ENCODE measurements around the gene PRDM1.

PRDM1 gene

DNA sequence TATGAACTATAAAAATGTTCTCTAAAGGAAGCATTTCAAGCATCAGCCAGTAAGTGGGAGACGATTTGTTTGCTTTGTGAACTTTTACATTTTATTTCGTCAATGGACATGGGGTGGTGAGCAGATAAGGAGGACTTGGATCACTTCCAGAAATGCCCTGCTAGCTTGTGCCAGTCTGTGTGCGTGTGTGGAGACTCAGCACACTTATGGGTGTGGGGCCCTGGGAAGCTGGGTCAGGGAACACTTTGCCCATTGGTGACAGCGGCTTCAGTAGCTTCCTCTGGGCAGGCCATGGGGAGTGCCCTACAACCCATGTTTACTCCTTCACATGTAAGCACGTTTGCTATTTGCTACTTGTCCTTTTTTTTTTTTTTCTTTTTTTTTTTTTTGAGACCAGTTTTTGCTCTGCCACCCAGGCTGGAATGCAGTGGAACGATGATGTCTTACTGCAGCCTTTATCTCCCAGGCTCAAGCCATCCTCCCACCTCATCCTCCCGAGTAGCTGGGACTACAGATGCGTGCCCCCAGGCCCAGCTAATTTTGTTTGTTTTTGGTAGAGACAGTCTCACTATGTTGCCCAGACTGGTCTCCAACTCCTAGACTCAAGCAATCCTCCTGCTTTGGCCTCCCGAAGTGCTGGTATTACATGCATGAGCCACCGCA lies 24.2 kb downstream of the PRDM1 start:
- no peaks in the 10 kb centered on the region for H3K9me3 ChIP-seq (ENCODE audit: control insufficient read depth, insufficient read depth, low read length)
- no peak overlapping the region for H3K4me3 ChIP-seq (ENCODE audit: low read depth, low read length)
- H3K27me3 ChIP-seq (ENCODE audit: control insufficient read depth, insufficient read depth, low read length), result no peaks in the 10 kb centered on the region
- H3K36me3 ChIP-seq (ENCODE audit: control insufficient read depth, insufficient read depth, low read length), result no peaks in the 10 kb centered on the region
- H3K9ac ChIP-seq (ENCODE audit: low read depth, low read length), result no peak overlapping the region
- no peaks in the 10 kb centered on the region for H3K4me1 ChIP-seq (ENCODE audit: control insufficient read depth, insufficient read depth, low read length)

DNA sequence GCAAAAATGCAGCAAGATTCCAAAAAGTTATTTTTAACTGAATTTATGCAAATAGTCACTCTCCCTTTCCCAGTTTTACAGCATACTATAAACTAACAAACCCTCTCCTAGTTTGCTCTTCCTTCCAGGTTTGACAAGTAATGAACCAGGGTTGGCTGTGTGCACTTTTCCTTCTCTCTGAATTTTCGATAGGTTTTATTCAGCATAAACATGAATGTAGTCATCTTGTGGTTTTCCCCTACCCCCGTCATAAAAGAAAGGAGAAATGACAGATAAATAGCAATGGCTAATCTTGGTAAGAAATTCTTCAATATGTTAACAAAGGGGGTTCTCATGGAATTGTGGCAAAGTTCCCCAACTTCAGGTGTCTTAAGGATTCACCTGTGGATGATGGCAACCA lies 26.3 kb downstream of the PRDM1 start:
- Histone ChIP-seq H3K36me3 (ENCODE audit: control insufficient read depth, insufficient read depth, low read length) (no peaks in the 10 kb centered on the region), H3K9me3 (ENCODE audit: control insufficient read depth, insufficient read depth, low read length) (no peaks in the 10 kb centered on the region), H3K27me3 (ENCODE audit: control insufficient read depth, insufficient read depth, low read length) (no peaks in the 10 kb centered on the region), H3K4me3 (ENCODE audit: low read depth, low read length) (no peak overlapping the region), H3K4me1 (ENCODE audit: control insufficient read depth, insufficient read depth, low read length) (no peaks in the 10 kb centered on the region), H3K9ac (ENCODE audit: low read depth, low read length) (no peak overlapping the region)

DNA sequence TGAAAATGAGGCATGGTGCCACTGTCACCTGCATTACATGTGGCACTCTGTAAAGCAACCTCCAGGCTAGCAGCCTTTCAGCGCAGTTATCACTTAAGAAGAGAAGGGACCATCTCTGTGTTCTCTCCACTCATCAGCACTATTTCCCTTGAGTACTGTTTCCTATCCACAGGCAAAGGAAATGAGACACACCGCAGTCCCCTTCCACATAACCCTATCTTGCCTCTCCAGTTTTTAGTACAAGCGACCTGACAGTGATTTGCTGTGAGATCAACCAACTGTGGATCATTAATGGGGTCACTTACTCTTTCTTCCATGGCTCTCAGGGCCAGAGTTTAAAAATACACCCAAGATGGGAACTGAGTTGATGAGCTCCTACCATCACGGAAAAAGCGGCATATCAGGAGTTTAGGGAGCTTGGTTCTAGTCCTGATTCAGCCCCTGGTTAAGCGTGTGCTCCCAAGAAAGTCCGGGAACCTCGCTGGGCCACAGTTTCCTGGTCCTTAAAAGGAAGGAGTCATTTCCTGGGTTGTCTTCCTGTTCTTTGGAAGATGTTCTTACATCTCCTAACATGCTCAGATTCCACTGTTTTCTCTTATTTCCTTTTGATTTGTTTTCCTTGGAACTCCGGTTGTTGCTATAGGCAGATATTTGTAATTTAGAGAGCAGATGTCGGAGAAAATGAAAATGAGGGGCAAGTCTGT lies 27.3 kb downstream of the PRDM1 start:
- Histone ChIP-seq H3K4me1 (ENCODE audit: control insufficient read depth, insufficient read depth, low read length) (no peaks in the 10 kb centered on the region), H3K9me3 (ENCODE audit: control insufficient read depth, insufficient read depth, low read length) (no peaks in the 10 kb centered on the region), H3K36me3 (ENCODE audit: control insufficient read depth, insufficient read depth, low read length) (no peaks in the 10 kb centered on the region), H3K27me3 (ENCODE audit: control insufficient read depth, insufficient read depth, low read length) (no peaks in the 10 kb centered on the region), H3K4me3 (ENCODE audit: low read depth, low read length) (no peak overlapping the region), H3K9ac (ENCODE audit: low read depth, low read length) (no peak overlapping the region)

DNA sequence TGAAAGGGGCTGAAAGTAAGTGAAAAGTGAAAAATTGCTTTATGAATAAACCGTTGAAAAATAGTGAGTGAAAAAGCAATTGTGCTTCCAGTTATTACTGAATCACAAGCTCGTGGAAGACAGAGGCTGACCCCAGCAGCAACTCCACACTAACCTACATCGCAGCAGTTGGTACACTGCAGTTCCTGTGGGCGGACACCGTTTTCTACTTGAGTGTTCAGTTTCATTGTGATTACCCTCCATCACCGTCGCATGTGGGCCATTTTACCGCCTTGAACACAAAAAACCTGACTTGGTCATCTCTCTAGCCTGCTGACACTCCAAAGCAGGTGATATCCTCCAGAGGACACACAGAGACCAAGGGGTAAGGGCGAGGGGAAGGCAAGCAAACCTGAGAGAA lies 28.4 kb downstream of the PRDM1 start:
- Histone ChIP-seq H3K9ac (ENCODE audit: low read depth, low read length) (no peak overlapping the region), H3K36me3 (ENCODE audit: control insufficient read depth, insufficient read depth, low read length) (no peaks in the 10 kb centered on the region), H3K4me3 (ENCODE audit: low read depth, low read length) (no peak overlapping the region), H3K4me1 (ENCODE audit: control insufficient read depth, insufficient read depth, low read length) (peaks cover 4% of the 10 kb centered on the region), H3K9me3 (ENCODE audit: control insufficient read depth, insufficient read depth, low read length) (no peaks in the 10 kb centered on the region), H3K27me3 (ENCODE audit: control insufficient read depth, insufficient read depth, low read length) (no peaks in the 10 kb centered on the region)

DNA sequence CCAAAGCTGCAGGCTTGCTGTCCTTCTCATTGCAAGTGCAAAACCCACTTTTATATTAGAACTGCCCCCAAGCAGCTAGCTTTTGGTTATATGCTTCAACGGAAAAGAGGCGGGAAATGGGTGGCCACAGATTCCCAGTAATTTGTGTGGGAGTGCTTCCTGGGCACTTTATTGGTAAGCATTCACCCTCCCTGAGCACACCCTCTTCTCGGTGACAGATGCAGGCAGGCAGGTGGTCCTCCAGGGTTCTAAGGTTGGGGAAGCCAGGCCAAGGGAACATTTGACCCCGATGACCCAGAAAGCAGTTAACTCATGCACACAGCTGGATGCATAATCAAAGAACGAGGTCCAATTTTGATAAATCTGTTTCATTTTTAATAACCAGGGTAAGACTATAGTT lies 29.1 kb downstream of the PRDM1 start:
- H3K9me3 ChIP-seq (ENCODE audit: control insufficient read depth, insufficient read depth, low read length), result no peaks in the 10 kb centered on the region
- no peaks in the 10 kb centered on the region for H3K27me3 ChIP-seq (ENCODE audit: control insufficient read depth, insufficient read depth, low read length)
- H3K36me3 ChIP-seq (ENCODE audit: control insufficient read depth, insufficient read depth, low read length), result no peaks in the 10 kb centered on the region
- peaks cover 4% of the 10 kb centered on the region for H3K4me1 ChIP-seq (ENCODE audit: control insufficient read depth, insufficient read depth, low read length)
- no peak overlapping the region for H3K9ac ChIP-seq (ENCODE audit: low read depth, low read length)
- H3K4me3 ChIP-seq (ENCODE audit: low read depth, low read length), result no peak overlapping the region

DNA sequence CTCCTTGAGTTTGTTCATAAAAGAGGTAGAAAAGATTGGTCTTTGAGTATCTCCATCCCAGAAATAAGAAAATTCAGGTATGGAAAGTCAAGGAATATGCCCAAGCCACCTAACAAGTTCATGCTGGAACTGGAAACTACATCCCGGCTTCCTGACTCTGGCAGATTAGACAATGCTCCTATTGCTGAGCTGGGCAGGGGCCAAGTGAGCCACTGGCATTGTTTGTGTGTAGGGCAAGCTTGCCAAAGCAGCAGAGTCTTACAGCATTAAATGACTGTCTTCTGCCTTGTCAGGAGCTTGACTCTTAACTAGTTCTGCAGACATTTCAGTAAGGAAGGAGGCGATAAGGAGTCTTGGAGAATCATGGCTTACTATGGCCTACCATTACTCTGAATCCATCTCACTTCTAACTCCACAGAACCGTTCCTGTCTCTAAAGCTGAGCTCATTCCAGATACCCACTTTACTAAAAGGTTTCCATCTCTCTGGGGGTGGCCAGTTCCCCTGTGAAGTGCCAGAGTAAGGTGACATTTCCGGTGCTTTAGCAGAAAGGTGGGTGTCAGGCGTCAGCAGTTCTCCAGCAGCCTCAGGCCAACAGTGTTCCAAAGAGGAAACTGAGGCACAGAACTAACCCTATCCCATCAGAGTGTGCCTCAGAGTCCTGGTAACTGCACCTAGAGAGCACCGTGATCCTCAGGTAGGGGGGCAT lies 30.1 kb downstream of the PRDM1 start:
- H3K9ac ChIP-seq (ENCODE audit: low read depth, low read length), result no peak overlapping the region
- H3K4me3 ChIP-seq (ENCODE audit: low read depth, low read length), result no peak overlapping the region
- H3K4me1 ChIP-seq (ENCODE audit: control insufficient read depth, insufficient read depth, low read length), result peaks cover 4% of the 10 kb centered on the region
- no peaks in the 10 kb centered on the region for H3K9me3 ChIP-seq (ENCODE audit: control insufficient read depth, insufficient read depth, low read length)
- H3K36me3 ChIP-seq (ENCODE audit: control insufficient read depth, insufficient read depth, low read length), result no peaks in the 10 kb centered on the region
- H3K27me3 ChIP-seq (ENCODE audit: control insufficient read depth, insufficient read depth, low read length), result no peaks in the 10 kb centered on the region

DNA sequence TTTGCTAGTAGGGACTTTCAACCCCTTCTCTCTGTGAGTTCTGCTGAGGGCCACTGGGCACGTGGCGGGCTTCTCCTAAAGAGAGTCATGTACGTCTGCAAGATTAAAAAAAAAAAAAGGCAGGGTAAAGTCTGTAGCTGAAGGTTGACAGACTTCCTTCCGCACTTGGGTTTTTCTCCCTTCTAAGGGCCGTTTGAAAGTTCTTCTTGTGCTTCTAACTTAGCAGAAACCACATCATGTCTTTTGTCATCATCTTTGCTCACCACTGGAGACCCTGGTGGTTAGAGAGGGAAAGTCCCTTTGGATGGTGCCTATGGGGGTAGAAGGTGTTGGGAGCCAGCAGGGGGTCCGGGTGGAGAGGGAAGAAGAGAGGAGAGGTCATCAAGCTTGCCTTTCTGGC lies 31.4 kb downstream of the PRDM1 start:
- H3K4me1 ChIP-seq (ENCODE audit: control insufficient read depth, insufficient read depth, low read length), result peaks cover 4% of the 10 kb centered on the region

DNA sequence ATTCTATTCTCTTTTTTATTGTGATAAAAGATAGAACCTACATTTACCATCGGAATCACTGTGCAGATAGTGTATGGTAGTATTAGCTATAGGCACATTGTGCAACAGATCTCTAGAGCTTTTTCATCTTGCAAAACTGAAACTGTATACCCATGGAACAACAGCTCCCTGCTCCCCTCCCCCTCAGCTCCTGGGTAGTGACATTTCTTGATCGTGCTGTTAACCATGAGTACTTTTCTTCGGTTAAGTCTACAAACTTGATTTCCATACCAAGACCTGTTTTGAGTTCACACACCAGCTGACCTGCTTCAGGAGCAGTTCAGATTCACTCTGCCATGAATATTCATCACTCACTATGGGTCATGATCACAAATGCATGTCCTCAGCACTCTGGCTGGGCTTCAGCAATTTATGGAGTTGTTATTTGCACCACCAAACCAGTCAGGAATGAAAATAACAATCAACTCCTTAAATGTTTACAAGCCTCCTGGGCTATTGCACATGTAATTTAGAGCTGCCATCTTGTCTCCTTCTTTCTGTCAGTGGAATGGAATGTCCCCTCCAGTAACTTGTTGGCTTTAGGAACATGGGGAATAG lies 32.8 kb downstream of the PRDM1 start:
- no peaks in the 10 kb centered on the region for H3K27me3 ChIP-seq (ENCODE audit: control insufficient read depth, insufficient read depth, low read length)
- no peaks in the 10 kb centered on the region for H3K36me3 ChIP-seq (ENCODE audit: control insufficient read depth, insufficient read depth, low read length)
- peaks cover 4% of the 10 kb centered on the region for H3K4me1 ChIP-seq (ENCODE audit: control insufficient read depth, insufficient read depth, low read length)
- H3K9me3 ChIP-seq (ENCODE audit: control insufficient read depth, insufficient read depth, low read length), result no peaks in the 10 kb centered on the region
- no peak overlapping the region for H3K9ac ChIP-seq (ENCODE audit: low read depth, low read length)
- H3K4me3 ChIP-seq (ENCODE audit: low read depth, low read length), result no peak overlapping the region

More for the DNA sequence above, 31.4 kb downstream of the PRDM1 start:
- Histone ChIP-seq H3K27me3 (ENCODE audit: control insufficient read depth, insufficient read depth, low read length) (no peaks in the 10 kb centered on the region), H3K9ac (ENCODE audit: low read depth, low read length) (no peak overlapping the region), H3K4me3 (ENCODE audit: low read depth, low read length) (no peak overlapping the region), H3K9me3 (ENCODE audit: control insufficient read depth, insufficient read depth, low read length) (no peaks in the 10 kb centered on the region), H3K36me3 (ENCODE audit: control insufficient read depth, insufficient read depth, low read length) (no peaks in the 10 kb centered on the region)

DNA sequence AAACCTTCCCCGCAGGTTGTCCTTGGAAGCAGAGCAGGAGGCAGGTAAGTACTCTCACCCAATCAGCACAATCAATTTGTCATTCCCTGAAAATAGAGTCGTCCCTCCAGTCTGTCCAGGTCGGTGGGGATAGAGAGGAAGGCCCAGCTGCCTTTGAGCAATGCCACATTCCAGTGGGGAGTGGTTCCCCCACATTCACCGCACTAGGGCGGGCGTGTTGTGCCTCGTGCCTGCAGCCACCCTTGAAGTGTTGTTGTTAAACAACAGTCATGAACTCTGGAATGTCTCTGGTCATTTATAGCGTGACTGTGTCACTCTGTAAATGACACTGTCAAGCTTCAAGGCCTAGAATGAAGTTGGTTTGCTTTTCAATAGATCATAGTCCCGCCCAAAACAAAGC lies 33.4 kb downstream of the PRDM1 start:
- Histone ChIP-seq H3K4me1 (ENCODE audit: control insufficient read depth, insufficient read depth, low read length) (peaks cover 4% of the 10 kb centered on the region), H3K4me3 (ENCODE audit: low read depth, low read length) (no peak overlapping the region), H3K27me3 (ENCODE audit: control insufficient read depth, insufficient read depth, low read length) (no peaks in the 10 kb centered on the region), H3K36me3 (ENCODE audit: control insufficient read depth, insufficient read depth, low read length) (no peaks in the 10 kb centered on the region), H3K9ac (ENCODE audit: low read depth, low read length) (no peak overlapping the region), H3K9me3 (ENCODE audit: control insufficient read depth, insufficient read depth, low read length) (no peaks in the 10 kb centered on the region)

DNA sequence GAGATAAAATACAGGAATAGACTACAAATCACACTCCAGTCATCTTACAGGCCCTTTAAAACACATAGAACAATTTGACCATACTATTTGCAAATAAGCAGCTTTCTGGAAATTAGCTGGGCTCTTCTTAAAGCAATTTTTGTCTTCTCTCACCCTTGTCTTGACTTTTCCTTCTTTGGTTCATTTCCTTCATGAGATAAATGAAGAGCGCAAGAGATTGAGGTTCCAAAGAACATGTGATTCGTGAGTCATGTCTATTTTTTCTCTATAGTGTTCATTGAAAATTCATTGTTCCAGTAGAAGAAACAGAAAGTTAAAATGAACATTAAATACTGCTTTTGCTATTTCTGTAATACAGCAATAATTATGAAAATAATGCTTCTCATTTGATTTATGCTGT lies 33.9 kb downstream of the PRDM1 start:
- Histone ChIP-seq H3K4me3 (ENCODE audit: low read depth, low read length) (no peak overlapping the region), H3K27me3 (ENCODE audit: control insufficient read depth, insufficient read depth, low read length) (no peaks in the 10 kb centered on the region), H3K36me3 (ENCODE audit: control insufficient read depth, insufficient read depth, low read length) (no peaks in the 10 kb centered on the region), H3K9ac (ENCODE audit: low read depth, low read length) (no peak overlapping the region), H3K4me1 (ENCODE audit: control insufficient read depth, insufficient read depth, low read length) (peaks cover 4% of the 10 kb centered on the region), H3K9me3 (ENCODE audit: control insufficient read depth, insufficient read depth, low read length) (no peaks in the 10 kb centered on the region)

DNA sequence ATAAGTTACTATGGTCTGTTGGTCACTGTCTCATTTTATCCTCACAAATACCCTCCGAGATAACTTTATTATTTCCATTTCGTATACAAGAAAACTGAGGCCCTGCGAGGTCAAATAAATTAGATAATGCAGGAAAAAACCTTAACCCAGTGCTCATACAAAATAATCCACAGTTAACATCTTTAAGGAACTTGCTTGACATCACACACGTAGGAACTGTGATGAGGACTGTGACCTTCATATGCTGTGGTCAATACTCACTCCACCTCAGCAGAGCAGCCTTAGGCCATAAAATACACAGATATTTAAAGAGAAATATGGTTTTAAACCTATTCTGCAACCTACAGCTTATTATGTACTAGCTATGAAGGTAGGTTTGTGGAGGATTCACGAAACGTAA lies 34.3 kb downstream of the PRDM1 start:
- Histone ChIP-seq H3K36me3 (ENCODE audit: control insufficient read depth, insufficient read depth, low read length) (no peaks in the 10 kb centered on the region), H3K9me3 (ENCODE audit: control insufficient read depth, insufficient read depth, low read length) (no peaks in the 10 kb centered on the region), H3K4me1 (ENCODE audit: control insufficient read depth, insufficient read depth, low read length) (peaks cover 4% of the 10 kb centered on the region), H3K4me3 (ENCODE audit: low read depth, low read length) (no peak overlapping the region), H3K9ac (ENCODE audit: low read depth, low read length) (no peak overlapping the region), H3K27me3 (ENCODE audit: control insufficient read depth, insufficient read depth, low read length) (no peaks in the 10 kb centered on the region)

Data from iPS-15b (cell line).